Muscle layer of duodenum (tissue), 2 donors: ENCODE results near the gene PLPPR1.
"Not testable (repeated sequence)": the region's sequence is repeated elsewhere in the genome, so short reads cannot be mapped to it uniquely, and the experiment has no call there.

Experiments used
- H3K27ac ChIP-seq: one replicate; pipeline ENCODE4 v1.7.0; 2013; ENCODE audit warnings: mild to moderate bottlenecking, low read length
- H3K27me3 ChIP-seq: one replicate; pipeline ENCODE4 v1.7.0; 2013; ENCODE audit warnings: low read depth, mild to moderate bottlenecking, control low read depth, low read length
- H3K36me3 ChIP-seq, 2 donors: one replicate each; pipeline ENCODE4 v1.7.0; 2013; ENCODE audit warnings: low read length in 2 of 2, control low read depth in 1 of 2, mild to moderate bottlenecking in 1 of 2; ENCODE audit not compliant: insufficient read depth in 2 of 2, control insufficient read depth in 1 of 2
- H3K4me1 ChIP-seq, 2 donors: one replicate each; pipeline ENCODE4 v1.7.0; 2013; ENCODE audit warnings: low read length in 2 of 2, mild to moderate bottlenecking in 2 of 2, control low read depth in 1 of 2, moderate library complexity in 1 of 2; ENCODE audit not compliant: insufficient read depth in 2 of 2, control insufficient read depth in 1 of 2
- H3K4me3 ChIP-seq, 2 donors: one replicate each; pipeline ENCODE4 v1.7.0; 2013; ENCODE audit warnings: low read length in 2 of 2, low read depth in 1 of 2, mild to moderate bottlenecking in 1 of 2
- H3K9me3 ChIP-seq, 2 donors: one replicate each; pipeline ENCODE4 v1.7.0; 2013; ENCODE audit warnings: low read length in 2 of 2, control low read depth in 1 of 2, mild to moderate bottlenecking in 1 of 2; ENCODE audit not compliant: control insufficient read depth in 1 of 2
- donor health status: healthy.

The PLPPR1 gene

GRCh38 chr9:101254733-101255433, 226.4 kb downstream of the PLPPR1 start:
- Histone ChIP-seq H3K4me3 (no peak overlapping the region), H3K9me3 (no peaks in the 10 kb centered on the region), H3K4me1 (no peaks in the 10 kb centered on the region), H3K27me3 (no peaks in the 10 kb centered on the region), H3K36me3 (no peaks in the 10 kb centered on the region), H3K27ac (no peak overlapping the region)

- Histone ChIP-seq H3K27ac (no peak overlapping the region), H3K36me3 (no peaks in the 10 kb centered on the region), H3K4me3 (no peak overlapping the region), H3K9me3 (no peaks in the 10 kb centered on the region), H3K27me3 (no peaks in the 10 kb centered on the region), H3K4me1 (no peaks in the 10 kb centered on the region)
These were observed 236.2 kb downstream of the PLPPR1 start for GRCh38 chr9:101264727-101265126.

- Histone ChIP-seq H3K36me3 (no peaks in the 10 kb centered on the region), H3K27me3 (no peaks in the 10 kb centered on the region), H3K4me1 (no peaks in the 10 kb centered on the region), H3K9me3 (no peaks in the 10 kb centered on the region), H3K27ac (no peak overlapping the region), H3K4me3 (no peak overlapping the region)
These were observed 236.7 kb downstream of the PLPPR1 start for GRCh38 chr9:101265261-101265660.

GRCh38 chr9:101268426-101268825, 239.9 kb downstream of the PLPPR1 start:
- H3K9me3 ChIP-seq: no peaks in the 10 kb centered on the region
- no peaks in the 10 kb centered on the region for H3K27me3 ChIP-seq
- H3K4me3 ChIP-seq: no peak overlapping the region
- H3K36me3 ChIP-seq: no peaks in the 10 kb centered on the region
- H3K27ac ChIP-seq: no peak overlapping the region
- no peaks in the 10 kb centered on the region for H3K4me1 ChIP-seq

GRCh38 chr9:101269591-101270283, 241.2 kb downstream of the PLPPR1 start:
- Histone ChIP-seq H3K27me3 (no peaks in the 10 kb centered on the region), H3K36me3 (no peaks in the 10 kb centered on the region), H3K4me3 (no peak overlapping the region), H3K9me3 (no peaks in the 10 kb centered on the region), H3K4me1 (no peaks in the 10 kb centered on the region), H3K27ac (no peak overlapping the region)

- no peaks in the 10 kb centered on the region for H3K27me3 ChIP-seq
- H3K4me3 ChIP-seq: no peak overlapping the region
- H3K36me3 ChIP-seq: no peaks in the 10 kb centered on the region
- H3K9me3 ChIP-seq: no peaks in the 10 kb centered on the region
- H3K4me1 ChIP-seq: no peaks in the 10 kb centered on the region
- no peak overlapping the region for H3K27ac ChIP-seq
These were observed 241.8 kb downstream of the PLPPR1 start for GRCh38 chr9:101270302-101270701.

- H3K4me1 ChIP-seq: no peaks in the 10 kb centered on the region
- no peaks in the 10 kb centered on the region for H3K36me3 ChIP-seq
- H3K27ac ChIP-seq: no peak overlapping the region
- no peaks in the 10 kb centered on the region for H3K27me3 ChIP-seq
- no peak overlapping the region for H3K4me3 ChIP-seq
- no peaks in the 10 kb centered on the region for H3K9me3 ChIP-seq
These were observed 242.6 kb downstream of the PLPPR1 start for GRCh38 chr9:101271102-101271501.

- Histone ChIP-seq H3K4me3 (no peak overlapping the region), H3K9me3 (peaks cover 0 to 4% of the 10 kb centered on the region in 2 donors), H3K36me3 (no peaks in the 10 kb centered on the region), H3K27me3 (no peaks in the 10 kb centered on the region), H3K27ac (no peak overlapping the region), H3K4me1 (no peaks in the 10 kb centered on the region)
These were observed 246.6 kb downstream of the PLPPR1 start for GRCh38 chr9:101274971-101275768.

- H3K4me1 ChIP-seq: no peaks in the 10 kb centered on the region
- no peaks in the 10 kb centered on the region for H3K36me3 ChIP-seq
- no peaks in the 10 kb centered on the region for H3K27me3 ChIP-seq
- H3K27ac ChIP-seq: no peak overlapping the region
- peaks cover 0 to 4% of the 10 kb centered on the region in 2 donors for H3K9me3 ChIP-seq
- H3K4me3 ChIP-seq: no peak overlapping the region
These were observed 247.3 kb downstream of the PLPPR1 start for GRCh38 chr9:101275769-101276250.

GRCh38 chr9:101291043-101291442, 262.5 kb downstream of the PLPPR1 start:
- H3K9me3 ChIP-seq, H3K27ac ChIP-seq, H3K4me1 ChIP-seq, H3K4me3 ChIP-seq, H3K27me3 ChIP-seq, H3K36me3 ChIP-seq: not testable (repeated sequence)

- Histone ChIP-seq H3K27me3 (no peaks in the 10 kb centered on the region), H3K9me3 (no peaks in the 10 kb centered on the region), H3K4me3 (no peak overlapping the region), H3K4me1 (no peaks in the 10 kb centered on the region), H3K27ac (no peak overlapping the region), H3K36me3 (no peaks in the 10 kb centered on the region)
These were observed 271.4 kb downstream of the PLPPR1 start for GRCh38 chr9:101299901-101300300.
